AG04449 (cell line): ENCODE data around the gene PDE2A.

ENCODE experiments used
- CTCF ChIA-PET: fragments of 350-600 bp; formaldehyde crosslinking; extraction: SDS; loops from one replicate; lab custom pipeline; 2021; ENCODE audit warnings: antibody characterized with exemption; lab: Yijun Ruan, JAX
- POLR2A ChIA-PET: fragments of 400-600, 350-600 bp; formaldehyde crosslinking; extraction: SDS; loops from one replicate; lab custom pipeline; 2020; ENCODE audit warnings: antibody characterized with exemption, inconsistent platforms; lab: Yijun Ruan, JAX
- DNase-seq: peaks from one replicate; pipeline ENCODE4 v3.0.0-alpha.2; 2010; ENCODE audit warnings: low read depth, low spot score
- H3K4me3 ChIP-seq: 2 replicates; pipeline ENCODE4 v1.5.1; 2011; ENCODE audit warnings: low read depth, mild to moderate bottlenecking, control low read depth, low read length
- CTCF ChIP-seq: IDR thresholded peaks from one replicate; pipeline ENCODE4 v1.5.1; 2011; ENCODE audit warnings: mild to moderate bottlenecking, moderate library complexity, low read length, control low read depth, inconsistent platforms; ENCODE audit not compliant: insufficient read depth; ENCODE audit errors: missing control alignments

The PDE2A gene

GRCh38 chr11:72621008-72621610, 53.1 kb downstream of the PDE2A start:
- TF ChIP-seq CTCF: no peak
- no peak overlapping the region for H3K4me3 ChIP-seq
- POLR2A ChIA-PET: no interaction called here
- CTCF ChIA-PET: interaction anchor here (1.1 to 4.4 kb wide), 5 partner anchors 11 to 150 kb away, joined by 3 to 25 read pairs (median 4); no protein-coding TSS in a partner anchor
- no peak for DNase-seq

GRCh38 chr11:72618803-72619202, 55.4 kb downstream of the PDE2A start:
- TF ChIP-seq CTCF: no peak
- ChIA-PET POLR2A (no interaction called here), CTCF (no interaction called here)
- no peak for DNase-seq
- no peak overlapping the region for H3K4me3 ChIP-seq

- ChIA-PET POLR2A (no interaction called here), CTCF (interaction anchor here (0.8 to 2.1 kb wide), 5 partner anchors 9 to 146 kb away, joined by 3 to 6 read pairs (median 3); no protein-coding TSS in a partner anchor)
- H3K4me3 ChIP-seq: no peak overlapping the region
- DNase-seq: no peak
- TF ChIP-seq CTCF: no peak
These were observed 57.0 kb downstream of the PDE2A start for GRCh38 chr11:72617080-72617762.

- CTCF ChIA-PET: interaction anchor here (1.2 to 2.1 kb wide), 3 partner anchors 8 to 145 kb away, joined by 3 to 6 read pairs (median 4); no protein-coding TSS in a partner anchor
- no peak overlapping the region for H3K4me3 ChIP-seq
- no peak for DNase-seq
- POLR2A ChIA-PET: no interaction called here
- no peak for TF ChIP-seq CTCF
These were observed 57.6 kb downstream of the PDE2A start for GRCh38 chr11:72616655-72617054.

- no peak for DNase-seq
- ChIA-PET CTCF (interaction anchor here (0.9 to 1.8 kb wide), 6 partner anchors 10 to 144 kb away, joined by 3 to 4 read pairs (median 3); no protein-coding TSS in a partner anchor), POLR2A (no interaction called here)
- no peak for TF ChIP-seq CTCF
- no peak overlapping the region for H3K4me3 ChIP-seq
These were observed 58.9 kb downstream of the PDE2A start for GRCh38 chr11:72615329-72615728.

- CTCF ChIA-PET: interaction anchor here (0.9 to 1.8 kb wide), 4 partner anchors 12 to 143 kb away, joined by 3 to 4 read pairs (median 3); no protein-coding TSS in a partner anchor
- no peak for DNase-seq
These were observed 59.8 kb downstream of the PDE2A start for GRCh38 chr11:72614381-72614780.

More at GRCh38 chr11:72614381-72614780, 59.8 kb downstream of the PDE2A start:
- no peak for TF ChIP-seq CTCF
- POLR2A ChIA-PET: no interaction called here
- no peak overlapping the region for H3K4me3 ChIP-seq
